BE2C (cell line): ENCODE results near the gene SLC30A7.
A peak's percentile ranks its signal among the peaks of the same experiment; 100 is the strongest.

Experiments
- DNase-seq: peaks from one replicate; pipeline ENCODE4 v3.0.0-alpha.2; 2020
- H3K27me3 ChIP-seq: fragments of 250-450 bp; sonication (Bioruptor Pico); 2 replicates; pipeline ENCODE4 v1.5.1; 2020; ENCODE audit warnings: mild to moderate bottlenecking
- H3K36me3 ChIP-seq: fragments of 250-450 bp; sonication (Bioruptor Pico); 2 replicates; pipeline ENCODE4 v1.5.1; 2020; ENCODE audit warnings: mild to moderate bottlenecking
- H3K4me1 ChIP-seq: fragments of 250-450 bp; sonication (Bioruptor Pico); 2 replicates; pipeline ENCODE4 v1.5.1; 2020
- H3K4me3 ChIP-seq: 2 replicates; pipeline ENCODE4 v1.5.1; 2011; ENCODE audit warnings: low read depth, low read length
- H3K9me3 ChIP-seq: fragments of 250-450 bp; sonication (Bioruptor Pico); 2 replicates; pipeline ENCODE4 v1.5.1; 2020
- TF ChIP-seq, protein P1 (sequence below): IDR thresholded peaks from 2 replicates; pipeline ENCODE4 v1.5.1; 2012; ENCODE audit warnings: mild to moderate bottlenecking, low read depth, low read length

SLC30A7 gene

DNA sequence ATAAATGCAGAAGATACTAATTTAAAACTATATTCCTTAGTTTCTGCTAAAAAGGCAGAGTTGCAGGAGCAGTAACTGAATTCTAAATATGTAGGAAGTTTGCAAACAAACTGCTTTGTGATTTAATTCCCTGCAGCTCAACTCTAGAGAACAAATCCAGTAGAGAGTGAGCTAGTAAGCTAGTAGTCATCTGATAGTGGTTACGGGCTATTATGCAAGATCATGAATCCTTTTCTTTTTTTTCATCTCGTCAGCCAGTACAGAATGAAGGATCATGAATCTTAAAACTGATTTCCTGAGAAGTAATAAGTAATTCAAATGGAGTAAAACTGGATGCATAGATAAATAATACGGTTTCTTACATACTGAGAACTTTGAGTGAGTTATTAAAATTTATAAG, 126.4 kb downstream of the SLC30A7 start:
- peaks cover 3% of the 10 kb centered on the region; the same call in 1 of the 2 replicates for H3K4me1 ChIP-seq
- TF ChIP-seq, protein P1, sequence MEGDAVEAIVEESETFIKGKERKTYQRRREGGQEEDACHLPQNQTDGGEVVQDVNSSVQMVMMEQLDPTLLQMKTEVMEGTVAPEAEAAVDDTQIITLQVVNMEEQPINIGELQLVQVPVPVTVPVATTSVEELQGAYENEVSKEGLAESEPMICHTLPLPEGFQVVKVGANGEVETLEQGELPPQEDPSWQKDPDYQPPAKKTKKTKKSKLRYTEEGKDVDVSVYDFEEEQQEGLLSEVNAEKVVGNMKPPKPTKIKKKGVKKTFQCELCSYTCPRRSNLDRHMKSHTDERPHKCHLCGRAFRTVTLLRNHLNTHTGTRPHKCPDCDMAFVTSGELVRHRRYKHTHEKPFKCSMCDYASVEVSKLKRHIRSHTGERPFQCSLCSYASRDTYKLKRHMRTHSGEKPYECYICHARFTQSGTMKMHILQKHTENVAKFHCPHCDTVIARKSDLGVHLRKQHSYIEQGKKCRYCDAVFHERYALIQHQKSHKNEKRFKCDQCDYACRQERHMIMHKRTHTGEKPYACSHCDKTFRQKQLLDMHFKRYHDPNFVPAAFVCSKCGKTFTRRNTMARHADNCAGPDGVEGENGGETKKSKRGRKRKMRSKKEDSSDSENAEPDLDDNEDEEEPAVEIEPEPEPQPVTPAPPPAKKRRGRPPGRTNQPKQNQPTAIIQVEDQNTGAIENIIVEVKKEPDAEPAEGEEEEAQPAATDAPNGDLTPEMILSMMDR = no peak
- H3K36me3 ChIP-seq = peaks cover 23% of the 10 kb centered on the region
- no peak for DNase-seq
- H3K27me3 ChIP-seq = no peaks in the 10 kb centered on the region
- H3K9me3 ChIP-seq = no peaks in the 10 kb centered on the region
- no peak overlapping the region for H3K4me3 ChIP-seq

DNA sequence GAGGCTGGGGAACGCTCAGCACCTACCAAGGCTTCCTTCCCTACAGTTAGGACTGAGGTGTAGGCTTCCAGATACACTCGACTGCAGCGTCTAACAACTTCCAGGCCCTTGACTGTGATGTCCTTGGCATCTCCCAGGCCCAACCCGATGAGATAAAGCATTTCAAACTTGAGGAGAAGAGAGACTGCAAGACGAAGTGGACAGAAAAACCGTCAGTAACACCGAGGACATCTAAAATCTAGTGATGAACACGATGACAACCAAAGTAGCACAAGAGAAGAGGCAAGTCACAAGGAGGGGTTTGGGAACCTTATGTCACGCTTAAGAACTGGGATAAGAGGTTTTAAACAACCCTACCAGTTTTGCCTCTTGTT, 129.4 kb downstream of the SLC30A7 start:
- H3K4me1 ChIP-seq = peaks cover 3% of the 10 kb centered on the region; the same call in 1 of the 2 replicates
- DNase-seq = no peak
- TF ChIP-seq, protein P1 = no peak

DNA sequence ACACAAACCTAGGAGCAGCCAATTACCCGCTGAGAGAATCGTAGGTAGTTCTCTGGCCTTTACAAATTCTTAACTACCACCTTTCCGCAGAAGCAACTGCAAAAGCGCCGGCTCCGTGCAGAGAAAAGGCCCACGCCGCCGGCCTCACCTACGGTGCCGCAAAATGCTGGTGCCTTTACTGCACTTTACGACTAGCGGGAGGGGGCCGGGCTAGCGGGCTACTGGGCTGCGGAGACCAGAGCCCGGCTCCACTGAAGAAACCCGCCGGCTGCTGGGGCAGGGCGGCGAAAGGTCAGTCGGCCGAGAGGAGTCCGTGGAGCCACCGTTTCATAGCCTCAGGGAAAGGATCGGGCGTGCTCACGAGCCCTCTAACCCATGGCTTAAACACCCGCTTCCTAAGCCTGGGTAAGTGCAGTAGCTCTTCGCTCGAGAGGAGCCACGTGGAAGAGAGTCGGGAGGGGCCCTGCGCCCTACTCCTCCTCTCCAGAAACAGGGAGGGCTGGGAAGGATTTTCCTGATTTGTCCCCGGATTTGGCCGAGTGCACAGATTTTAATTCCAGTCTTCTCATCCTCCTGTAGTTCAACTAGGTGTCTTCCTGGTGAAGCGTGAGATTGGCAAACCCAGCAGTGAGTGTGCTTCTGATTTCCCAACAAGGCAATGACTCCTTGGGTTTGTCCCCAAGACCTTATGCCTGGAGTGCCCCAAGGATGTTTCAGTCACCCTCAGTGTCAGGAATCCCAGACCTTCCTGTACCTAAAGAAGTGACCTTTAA, 130.0 kb downstream of the SLC30A7 start, which contains the start of gene DPH5:
DPH5 (minus strand) TSS at position 128 of the 773 bp plus-strand sequence. CDS start 341 bp downstream, outside the sequence.
- TF ChIP-seq, protein P1 = no peak
- H3K4me3 ChIP-seq = peak within 1 kb of the TSS; percentile 89
- peaks cover 18% of the 10 kb centered on the region for H3K36me3 ChIP-seq
- no peaks in the 10 kb centered on the region for H3K27me3 ChIP-seq
- peaks cover 3% of the 10 kb centered on the region; the same call in 1 of the 2 replicates for H3K4me1 ChIP-seq
- no peaks in the 10 kb centered on the region for H3K9me3 ChIP-seq
- peak; percentile 95 for DNase-seq

More for the DNA sequence above, 129.4 kb downstream of the SLC30A7 start:
- Histone ChIP-seq H3K4me3 (peak overlapping the region; percentile 89), H3K27me3 (no peaks in the 10 kb centered on the region), H3K9me3 (no peaks in the 10 kb centered on the region), H3K36me3 (peaks cover 18% of the 10 kb centered on the region)

DNA sequence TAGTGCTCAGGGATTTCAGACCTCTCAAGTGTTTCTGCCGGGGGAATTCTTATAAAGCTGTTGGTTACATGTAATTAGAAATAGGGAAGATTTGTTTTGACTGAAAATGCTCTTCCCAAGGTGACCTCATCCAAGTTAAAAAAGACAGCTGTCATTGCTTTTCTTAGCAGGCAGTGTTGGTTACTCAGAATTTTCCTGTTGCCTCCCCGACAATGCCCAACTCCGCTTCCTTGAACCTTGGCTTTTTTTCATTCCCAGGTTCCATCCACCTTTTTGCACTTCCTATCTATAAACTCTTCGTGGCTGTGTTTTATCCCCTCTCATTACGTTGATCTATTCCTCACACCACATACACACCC, 130.5 kb downstream of the SLC30A7 start:
- DNase-seq = no peak

DNA sequence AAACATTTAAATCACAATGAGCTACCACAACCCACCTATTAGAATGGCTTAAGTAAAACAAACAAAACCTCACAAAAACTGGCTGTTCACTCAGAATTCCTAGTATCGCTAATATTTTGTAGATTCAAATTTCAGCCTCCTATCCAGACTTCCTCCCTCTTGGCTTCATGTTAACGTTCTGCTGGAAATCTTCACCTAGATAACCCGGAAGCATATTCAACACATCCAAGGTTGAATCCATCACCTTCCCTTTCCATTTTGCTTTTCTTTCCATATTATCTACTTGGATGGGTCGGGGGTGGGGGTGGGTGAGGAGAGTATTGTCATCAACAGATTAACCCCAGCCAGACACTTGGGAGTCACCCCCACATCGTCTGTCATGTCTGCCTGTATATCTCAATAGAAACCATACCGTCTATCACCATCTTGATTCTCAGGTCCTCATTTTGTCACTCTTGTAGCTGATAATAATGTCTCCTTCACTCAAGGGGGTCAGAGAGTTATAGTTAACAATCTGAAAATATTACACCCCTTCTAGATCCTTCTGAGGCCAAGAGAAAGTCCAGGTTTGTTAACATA, 131.4 kb downstream of the SLC30A7 start:
- TF ChIP-seq, protein P1 = no peak
- no peaks in the 10 kb centered on the region for H3K9me3 ChIP-seq
- no peak for DNase-seq
- no peak overlapping the region for H3K4me3 ChIP-seq
- peaks cover 3% of the 10 kb centered on the region; the same call in 1 of the 2 replicates for H3K4me1 ChIP-seq
- H3K36me3 ChIP-seq = peaks cover 14% of the 10 kb centered on the region
- H3K27me3 ChIP-seq = no peaks in the 10 kb centered on the region

More for the DNA sequence above, 130.5 kb downstream of the SLC30A7 start:
- Histone ChIP-seq H3K27me3 (no peaks in the 10 kb centered on the region), H3K4me1 (peaks cover 3% of the 10 kb centered on the region; the same call in 1 of the 2 replicates), H3K36me3 (peaks cover 20% of the 10 kb centered on the region), H3K9me3 (no peaks in the 10 kb centered on the region), H3K4me3 (peak overlapping the region; percentile 89)
- TF ChIP-seq, protein P1 = no peak

DNA sequence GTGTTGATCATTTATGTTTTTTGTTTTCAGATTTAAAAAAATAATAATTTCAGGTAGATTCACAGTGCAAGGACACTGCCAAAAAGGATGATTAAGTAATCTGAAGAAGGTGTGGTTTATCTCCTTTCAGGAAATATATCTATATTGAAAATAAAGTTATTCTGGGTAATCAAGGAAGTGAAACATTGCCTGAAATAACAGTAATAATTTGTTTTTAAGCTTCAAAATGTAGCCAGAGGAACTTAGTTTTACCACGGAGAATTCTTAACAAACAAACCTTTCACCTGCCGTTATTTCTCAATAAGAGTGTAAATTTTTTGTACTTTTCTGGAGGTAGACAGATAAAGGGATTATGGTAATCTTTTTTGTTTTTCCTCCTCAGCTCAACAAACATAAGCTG, 132.6 kb downstream of the SLC30A7 start:
- H3K27me3 ChIP-seq = no peaks in the 10 kb centered on the region
- peaks cover 11% of the 10 kb centered on the region for H3K36me3 ChIP-seq
- TF ChIP-seq, protein P1 = no peak
- peaks cover 3% of the 10 kb centered on the region; the same call in 1 of the 2 replicates for H3K4me1 ChIP-seq
- no peak overlapping the region for H3K4me3 ChIP-seq
- no peak for DNase-seq
- no peaks in the 10 kb centered on the region for H3K9me3 ChIP-seq
